ENCODE results near the gene ADK.
"Not testable (repeated sequence)": the region's sequence is repeated elsewhere in the genome, so short reads cannot be mapped to it uniquely, and the experiment has no call there.

ADK gene

DNA sequence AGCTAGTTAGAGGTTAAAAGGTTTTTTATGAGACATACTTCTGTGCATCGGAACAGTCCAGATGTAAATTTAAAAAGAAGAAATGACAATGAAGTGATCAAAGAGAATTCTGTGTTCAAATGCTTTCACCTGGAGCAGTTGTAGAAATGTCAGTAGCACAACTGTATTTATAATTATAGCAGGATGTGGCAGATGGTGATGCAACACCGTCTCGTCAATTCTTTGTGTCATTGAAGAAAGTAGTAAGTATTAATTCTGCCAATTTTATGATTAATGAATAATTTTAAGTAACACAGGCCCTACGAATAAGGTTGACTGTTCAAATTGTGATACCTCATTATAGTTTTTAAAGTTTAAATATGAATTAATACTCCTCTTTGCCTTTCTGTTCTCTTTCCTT is 171.1 kb downstream of the ADK start:
- in situ Hi-C loops (cut with MboI; ENCODE audit: low sequenced_read_pairs): no loop called here
- DNase-seq (ENCODE audit: low spot score in 2 of 2): no peak
- H3K9me3 ChIP-seq: 0 out of 2 replicates have a peak, but pooled peaks cover 3% of the 10 kb centered on the region
- H3K4me1 ChIP-seq: no peaks in the 10 kb centered on the region
- H3K36me3 ChIP-seq (replicated peaks): no peaks in the 10 kb centered on the region
- no peaks in the 10 kb centered on the region for H3K27me3 ChIP-seq (ENCODE audit: low read depth)
- no peak overlapping the region for H3K4me3 ChIP-seq

- no peaks in the 10 kb centered on the region for H3K4me1 ChIP-seq
- no peaks in the 10 kb centered on the region for H3K36me3 ChIP-seq (replicated peaks)
- 0 out of 2 replicates have a peak, but pooled peaks cover 3% of the 10 kb centered on the region for H3K9me3 ChIP-seq
- in situ Hi-C loops (cut with MboI; ENCODE audit: low sequenced_read_pairs): no loop called here
- H3K4me3 ChIP-seq: no peak overlapping the region
- no peak for DNase-seq (ENCODE audit: low spot score in 2 of 2)
- H3K27me3 ChIP-seq (ENCODE audit: low read depth): no peaks in the 10 kb centered on the region
Measured at GRCh38 chr10:74322565-74322964, 171.5 kb downstream of the ADK start.

DNA sequence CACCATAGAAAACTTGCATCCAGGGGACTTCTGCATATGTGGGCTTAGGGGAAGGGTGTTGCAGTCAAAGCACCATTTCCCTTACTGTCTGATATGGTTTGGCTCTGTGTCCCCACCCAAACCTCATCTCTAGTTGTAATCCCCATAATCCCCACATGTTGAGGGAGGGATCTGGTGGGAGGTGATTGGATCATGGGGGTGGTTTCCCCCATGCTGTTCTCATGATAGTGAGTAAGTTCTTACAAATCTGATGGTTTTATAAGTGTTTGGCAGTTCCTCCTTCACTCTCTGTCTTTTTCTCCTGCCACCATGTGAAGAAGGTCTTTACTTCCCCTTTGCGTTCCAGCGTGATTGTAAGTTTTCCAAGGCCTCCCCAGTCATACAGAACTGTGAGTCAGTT is 177.4 kb downstream of the ADK start:
- Histone ChIP-seq H3K9me3 (no peaks in the 10 kb centered on the region), H3K4me3 (no peak overlapping the region), H3K36me3 (replicated peaks) (no peaks in the 10 kb centered on the region), H3K27me3 (ENCODE audit: low read depth) (no peaks in the 10 kb centered on the region), H3K4me1 (peaks cover 5% of the 10 kb centered on the region; the same call in 1 of the 2 replicates)
- in situ Hi-C loops (cut with MboI; ENCODE audit: low sequenced_read_pairs): no loop called here
- no peak for DNase-seq (ENCODE audit: low spot score in 2 of 2)

- H3K4me3 ChIP-seq: no peak overlapping the region
- no peaks in the 10 kb centered on the region for H3K27me3 ChIP-seq (ENCODE audit: low read depth)
- H3K36me3 ChIP-seq (replicated peaks): no peaks in the 10 kb centered on the region
- no peak for DNase-seq (ENCODE audit: low spot score in 2 of 2)
- in situ Hi-C loops (cut with MboI; ENCODE audit: low sequenced_read_pairs): no loop called here
- peaks cover 5% of the 10 kb centered on the region; the same call in 1 of the 2 replicates for H3K4me1 ChIP-seq
- H3K9me3 ChIP-seq: no peaks in the 10 kb centered on the region
Measured at GRCh38 chr10:74329873-74330272, 178.9 kb downstream of the ADK start.

DNA sequence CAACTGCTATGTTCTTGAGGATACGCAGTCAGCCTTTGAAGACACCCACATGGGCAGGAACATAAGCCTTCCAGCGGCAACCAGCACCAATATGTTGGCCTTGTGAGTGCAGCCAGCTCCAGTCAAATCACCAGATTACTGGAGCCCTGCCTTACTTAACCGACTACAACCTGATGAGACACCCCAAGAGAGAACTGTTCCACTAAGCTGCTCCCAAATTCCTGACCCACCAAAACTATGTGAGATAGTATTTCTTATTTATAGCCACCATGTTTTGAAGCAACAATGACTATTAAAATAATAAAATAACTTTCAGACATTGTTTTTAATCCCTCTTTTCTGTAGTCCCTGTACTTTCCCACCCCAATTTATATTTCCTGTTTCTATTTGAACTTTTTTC is 179.6 kb downstream of the ADK start:
- Histone ChIP-seq H3K9me3 (no peaks in the 10 kb centered on the region), H3K27me3 (ENCODE audit: low read depth) (no peaks in the 10 kb centered on the region), H3K4me1 (peaks cover 5% of the 10 kb centered on the region), H3K36me3 (replicated peaks) (no peaks in the 10 kb centered on the region), H3K4me3 (no peak overlapping the region)
- DNase-seq (ENCODE audit: low spot score in 2 of 2): no peak
- in situ Hi-C loops (cut with MboI; ENCODE audit: low sequenced_read_pairs): no loop called here

- in situ Hi-C loops (cut with MboI; ENCODE audit: low sequenced_read_pairs): no loop called here
Measured at GRCh38 chr10:74332398-74332797, 181.4 kb downstream of the ADK start.

DNA sequence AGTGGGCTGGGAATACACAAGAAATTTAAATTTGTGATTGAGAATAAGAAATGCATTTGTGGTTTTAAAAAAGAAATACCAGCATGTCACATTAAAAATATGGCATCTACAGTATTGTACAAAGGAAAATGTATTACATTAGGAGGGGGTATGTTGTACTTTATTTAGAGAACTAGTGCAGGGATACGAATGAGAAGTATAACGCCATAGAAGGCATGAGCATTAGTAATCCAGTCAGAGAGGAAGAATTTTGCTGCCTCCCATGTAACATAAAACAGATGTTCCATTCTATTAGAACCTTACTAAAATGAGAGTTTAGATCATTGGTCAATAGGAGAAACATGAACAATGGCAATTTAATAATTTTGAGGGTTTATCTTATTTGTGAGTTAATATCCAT is 182.2 kb downstream of the ADK start:
- in situ Hi-C loops (cut with MboI; ENCODE audit: low sequenced_read_pairs): no loop called here
- H3K9me3 ChIP-seq: no peaks in the 10 kb centered on the region
- no peaks in the 10 kb centered on the region for H3K36me3 ChIP-seq (replicated peaks)
- peaks cover 5% of the 10 kb centered on the region for H3K4me1 ChIP-seq
- no peak overlapping the region for H3K4me3 ChIP-seq
- no peak for DNase-seq (ENCODE audit: low spot score in 2 of 2)
- H3K27me3 ChIP-seq (ENCODE audit: low read depth): no peaks in the 10 kb centered on the region

More at GRCh38 chr10:74332398-74332797, 181.4 kb downstream of the ADK start:
- Histone ChIP-seq H3K4me1 (peaks cover 5% of the 10 kb centered on the region), H3K36me3 (replicated peaks) (no peaks in the 10 kb centered on the region), H3K27me3 (ENCODE audit: low read depth) (no peaks in the 10 kb centered on the region), H3K4me3 (no peak overlapping the region), H3K9me3 (no peaks in the 10 kb centered on the region)
- DNase-seq (ENCODE audit: low spot score in 2 of 2): no peak

DNA sequence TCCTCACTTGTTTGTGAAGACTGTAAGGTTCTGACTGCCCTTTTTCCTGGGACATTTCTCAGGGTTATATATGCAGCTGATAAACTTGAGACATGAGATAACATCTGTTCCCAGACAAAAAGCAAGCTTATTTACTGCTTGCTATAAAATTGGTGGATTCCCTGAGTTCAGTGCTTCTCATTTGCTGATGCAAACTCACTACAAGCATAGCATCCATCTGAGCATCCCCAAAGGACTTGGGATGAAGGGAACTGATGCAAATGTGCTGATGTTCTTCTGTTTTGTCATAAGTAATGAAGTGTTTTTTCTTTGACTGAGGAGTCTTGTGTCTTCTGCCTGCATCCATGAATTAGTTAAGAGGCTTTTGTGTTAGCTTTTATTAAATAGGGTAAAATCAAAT is 183.2 kb downstream of the ADK start:
- DNase-seq (ENCODE audit: low spot score in 2 of 2): no peak
- H3K4me1 ChIP-seq: peaks cover 5% of the 10 kb centered on the region
- H3K27me3 ChIP-seq (ENCODE audit: low read depth): no peaks in the 10 kb centered on the region
- in situ Hi-C loops (cut with MboI; ENCODE audit: low sequenced_read_pairs): no loop called here
- no peaks in the 10 kb centered on the region for H3K9me3 ChIP-seq
- H3K36me3 ChIP-seq (replicated peaks): no peaks in the 10 kb centered on the region
- no peak overlapping the region for H3K4me3 ChIP-seq

DNA sequence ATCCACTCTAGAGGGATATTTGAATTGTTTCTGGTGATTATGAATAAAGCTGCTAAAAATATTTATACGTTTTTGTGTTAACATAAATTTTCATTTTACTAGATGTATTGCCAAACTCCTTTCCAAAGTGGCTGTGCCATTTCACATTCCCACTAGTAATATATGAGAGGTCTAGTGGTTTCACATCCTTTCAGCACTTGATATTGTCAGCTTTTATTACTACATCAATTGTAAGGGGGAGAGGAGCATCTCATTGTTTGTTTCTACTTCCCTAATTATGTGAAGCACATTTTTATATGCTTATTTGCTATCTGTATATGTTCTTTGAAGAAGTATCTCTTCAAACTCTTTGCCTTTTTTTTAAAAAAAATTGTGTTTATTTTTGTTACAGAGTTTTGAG is 184.5 kb downstream of the ADK start:
- no peak for DNase-seq (ENCODE audit: low spot score in 2 of 2)
- H3K9me3 ChIP-seq: no peaks in the 10 kb centered on the region
- in situ Hi-C loops (cut with MboI; ENCODE audit: low sequenced_read_pairs): no loop called here
- H3K4me3 ChIP-seq: no peak overlapping the region
- no peaks in the 10 kb centered on the region for H3K36me3 ChIP-seq (replicated peaks)
- H3K27me3 ChIP-seq (ENCODE audit: low read depth): no peaks in the 10 kb centered on the region
- H3K4me1 ChIP-seq: peaks cover 5% of the 10 kb centered on the region

DNA sequence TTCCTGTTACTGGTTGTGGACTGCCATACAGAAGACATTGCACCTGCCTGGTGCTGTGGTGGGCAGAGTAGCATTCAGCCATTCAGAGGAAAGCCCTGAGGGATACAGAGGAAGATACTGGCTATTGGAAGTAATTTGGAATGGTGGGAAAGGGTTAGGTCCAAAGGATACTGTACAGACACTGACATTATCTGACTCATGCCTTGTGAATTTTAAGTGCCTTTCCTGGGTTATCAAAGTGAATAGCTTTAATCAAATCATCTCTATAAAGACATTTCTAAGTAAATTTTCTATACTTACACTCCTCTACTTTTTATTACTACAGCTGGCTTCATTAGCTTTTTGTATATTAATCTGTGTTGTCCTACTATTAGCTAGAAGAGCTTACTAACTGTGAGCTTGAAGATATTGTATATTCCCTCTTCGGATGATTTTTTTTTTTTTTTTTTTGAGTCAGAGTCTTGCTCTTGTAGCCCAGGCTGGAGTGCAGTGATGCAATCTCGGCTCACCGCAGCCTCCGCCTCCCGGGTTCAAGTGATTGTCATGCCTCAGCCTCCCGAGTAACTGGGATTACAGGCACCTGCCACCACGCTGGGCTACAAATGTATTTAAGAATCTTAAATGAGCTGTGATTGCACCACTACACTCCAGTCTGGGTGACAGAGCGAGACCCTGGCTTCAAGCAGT is 186.5 kb downstream of the ADK start:
- H3K27me3 ChIP-seq (ENCODE audit: low read depth): no peaks in the 10 kb centered on the region
- no peak overlapping the region for H3K4me3 ChIP-seq
- H3K9me3 ChIP-seq: no peaks in the 10 kb centered on the region
- DNase-seq (ENCODE audit: low spot score in 2 of 2): no peak
- in situ Hi-C loops (cut with MboI; ENCODE audit: low sequenced_read_pairs): no loop called here
- no peaks in the 10 kb centered on the region for H3K36me3 ChIP-seq (replicated peaks)
- peaks cover under 1% of the 10 kb centered on the region for H3K4me1 ChIP-seq

- no peak for DNase-seq (ENCODE audit: low spot score in 2 of 2)
- in situ Hi-C loops (cut with MboI; ENCODE audit: low sequenced_read_pairs): no loop called here
- no peak overlapping the region for H3K4me3 ChIP-seq
- peaks cover 7% of the 10 kb centered on the region for H3K9me3 ChIP-seq
- no peaks in the 10 kb centered on the region for H3K36me3 ChIP-seq (replicated peaks)
- H3K27me3 ChIP-seq (ENCODE audit: low read depth): no peaks in the 10 kb centered on the region
- no peaks in the 10 kb centered on the region for H3K4me1 ChIP-seq
Measured at GRCh38 chr10:74342991-74343390, 192.0 kb downstream of the ADK start.

DNA sequence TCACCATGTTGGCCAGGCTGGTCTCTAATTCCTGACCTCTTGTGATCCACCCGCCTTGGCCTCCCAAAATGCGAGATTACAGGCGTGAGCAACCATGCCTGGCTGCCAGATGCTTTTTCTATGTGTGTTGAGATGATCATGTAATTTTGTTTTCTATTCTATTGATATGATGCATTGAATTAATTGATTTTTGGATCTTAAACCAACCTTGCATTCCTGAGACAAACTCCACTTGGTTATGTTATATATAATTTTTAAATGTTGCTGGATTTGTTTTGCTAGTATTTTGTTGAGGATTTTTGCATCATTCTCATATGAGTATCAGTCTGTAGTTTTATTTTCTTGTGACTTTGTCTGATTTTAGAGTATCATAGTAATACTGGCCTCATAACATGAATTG is 192.8 kb downstream of the ADK start:
- Histone ChIP-seq H3K27me3 (ENCODE audit: low read depth) (no peaks in the 10 kb centered on the region), H3K4me1 (no peaks in the 10 kb centered on the region), H3K4me3 (no peak overlapping the region), H3K36me3 (replicated peaks) (no peaks in the 10 kb centered on the region), H3K9me3 (peaks cover 7% of the 10 kb centered on the region)
- in situ Hi-C loops (cut with MboI; ENCODE audit: low sequenced_read_pairs): no loop called here
- DNase-seq (ENCODE audit: low spot score in 2 of 2): no peak

GRCh38 chr10:74344306-74344705 is 193.3 kb downstream of the ADK start:
- H3K4me1 ChIP-seq: no peaks in the 10 kb centered on the region
- peaks cover 7% of the 10 kb centered on the region for H3K9me3 ChIP-seq
- in situ Hi-C loops (cut with MboI; ENCODE audit: low sequenced_read_pairs): no loop called here
- no peak overlapping the region for H3K4me3 ChIP-seq
- no peaks in the 10 kb centered on the region for H3K27me3 ChIP-seq (ENCODE audit: low read depth)
- DNase-seq (ENCODE audit: low spot score in 2 of 2): no peak
- H3K36me3 ChIP-seq (replicated peaks): no peaks in the 10 kb centered on the region

- Histone ChIP-seq H3K9me3 (peaks cover 7% of the 10 kb centered on the region), H3K36me3 (replicated peaks) (no peaks in the 10 kb centered on the region), H3K4me1 (no peaks in the 10 kb centered on the region), H3K27me3 (ENCODE audit: low read depth) (no peaks in the 10 kb centered on the region), H3K4me3 (no peak overlapping the region)
- in situ Hi-C loops (cut with MboI; ENCODE audit: low sequenced_read_pairs): no loop called here
- no peak for DNase-seq (ENCODE audit: low spot score in 2 of 2)
Measured at GRCh38 chr10:74347522-74347921, 196.5 kb downstream of the ADK start.

DNA sequence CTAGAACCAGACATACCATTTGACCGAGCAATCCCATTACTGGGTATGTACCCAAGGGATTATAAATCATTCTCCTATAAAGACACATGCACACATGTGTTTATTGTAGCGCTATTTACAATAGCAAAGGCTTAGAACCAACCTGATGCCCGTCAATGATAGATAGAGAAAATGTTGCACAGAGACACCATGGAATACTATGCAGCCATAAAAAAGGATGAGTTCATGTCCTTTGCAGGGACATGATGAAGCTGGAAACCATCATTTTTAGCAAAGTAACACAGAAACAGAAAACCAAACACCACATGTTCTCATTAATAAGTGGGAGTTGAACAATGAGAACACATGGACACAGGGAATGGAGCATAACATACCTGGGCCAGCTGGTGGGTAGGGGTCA is 202.0 kb downstream of the ADK start:
- H3K27me3 ChIP-seq (ENCODE audit: low read depth); in situ Hi-C loops (cut with MboI; ENCODE audit: low sequenced_read_pairs); H3K4me3 ChIP-seq; DNase-seq (ENCODE audit: low spot score in 2 of 2); H3K36me3 ChIP-seq (replicated peaks); H3K9me3 ChIP-seq; H3K4me1 ChIP-seq: not testable (repeated sequence)

All from HAP-1 (cell line).